H9 (cell line): ENCODE results near the gene MAPK4. TPM values are rescaled to one million over a fixed set of nuclear protein-coding genes. Genes with fewer than 3 reads are reported as not detected.

Experiments
- DNase-seq: peaks from one replicate; pipeline ENCODE4 v3.0.0-alpha.2; 2017
- H2AFZ ChIP-seq: one replicate; pipeline ENCODE4 v1.6.1; 2013; ENCODE audit warnings: mild to moderate bottlenecking, low read length, control low read depth, moderate library complexity
- H2AK5ac ChIP-seq: 2 replicates; pipeline ENCODE4 v1.6.1; 2013; ENCODE audit warnings: low read length, control low read depth, mixed read lengths; ENCODE audit not compliant: insufficient read length
- H2BK120ac ChIP-seq: one replicate; pipeline ENCODE4 v1.6.1; 2013; ENCODE audit warnings: low read depth, mild to moderate bottlenecking, low read length, control low read depth, inconsistent platforms; ENCODE audit not compliant: poor library complexity, severe bottlenecking
- H2BK12ac ChIP-seq: 2 replicates; pipeline ENCODE4 v1.6.1; 2013; ENCODE audit warnings: low read length, control low read depth, mixed read lengths, low read depth; ENCODE audit not compliant: insufficient read length
- H2BK15ac ChIP-seq: 2 replicates; pipeline ENCODE4 v1.6.1; 2013; ENCODE audit warnings: low read depth, low read length, control low read depth
- H2BK20ac ChIP-seq: one replicate; pipeline ENCODE4 v1.6.1; 2013; ENCODE audit warnings: low read depth, mild to moderate bottlenecking, low read length, control low read depth, inconsistent platforms; ENCODE audit not compliant: poor library complexity, severe bottlenecking
- H2BK5ac ChIP-seq: 2 replicates; pipeline ENCODE4 v1.6.1; 2013; ENCODE audit warnings: low read length, control low read depth, mixed read lengths; ENCODE audit not compliant: insufficient read length
- H3K14ac ChIP-seq: 2 replicates; pipeline ENCODE4 v1.6.1; 2013; ENCODE audit warnings: low read length, control low read depth; ENCODE audit not compliant: insufficient read depth
- H3K18ac ChIP-seq: 2 replicates; pipeline ENCODE4 v1.6.1; 2013; ENCODE audit warnings: low read depth, mild to moderate bottlenecking, mixed read lengths, low read length, control low read depth; ENCODE audit not compliant: insufficient read length
- H3K23ac ChIP-seq: 2 replicates; pipeline ENCODE4 v1.6.1; 2013; ENCODE audit warnings: low read length, control low read depth, mixed read lengths, low read depth; ENCODE audit not compliant: insufficient read length
- H3K23me2 ChIP-seq: 2 replicates; pipeline ENCODE4 v1.6.1; 2013; ENCODE audit warnings: low read depth, mild to moderate bottlenecking, mixed read lengths, low read length, control low read depth; ENCODE audit not compliant: insufficient read length, poor library complexity, severe bottlenecking
- H3K27ac ChIP-seq: 2 replicates; pipeline ENCODE4 v1.5.1; 2013; ENCODE audit warnings: low read length, control low read depth, mixed read lengths, low read depth; ENCODE audit not compliant: insufficient read length
- H3K27me3 ChIP-seq: 2 replicates; pipeline ENCODE4 v1.6.1; 2013; ENCODE audit warnings: low read length, control low read depth, inconsistent platforms; ENCODE audit not compliant: insufficient read depth
- H3K4ac ChIP-seq: 2 replicates; pipeline ENCODE4 v1.6.1; 2013; ENCODE audit warnings: low read depth, mild to moderate bottlenecking, control low read depth, inconsistent platforms, low read length, moderate library complexity
- H3K4me1 ChIP-seq: 2 replicates; pipeline ENCODE4 v1.6.1; 2013; ENCODE audit warnings: low read length, control low read depth, inconsistent platforms; ENCODE audit not compliant: insufficient read depth
- H3K4me2 ChIP-seq: 2 replicates; pipeline ENCODE4 v1.6.1; 2013; ENCODE audit warnings: low read length, control low read depth, mixed read lengths; ENCODE audit not compliant: insufficient read length, insufficient read depth
- H3K56ac ChIP-seq: 2 replicates; pipeline ENCODE4 v1.6.1; 2013; ENCODE audit warnings: low read depth, mild to moderate bottlenecking, mixed read lengths, low read length, control low read depth; ENCODE audit not compliant: insufficient read length
- H3K79me1 ChIP-seq: 2 replicates; pipeline ENCODE4 v1.6.1; 2013; ENCODE audit warnings: low read depth, mild to moderate bottlenecking, moderate library complexity, low read length, control low read depth, inconsistent platforms; ENCODE audit not compliant: insufficient read depth, poor library complexity, severe bottlenecking
- H3K79me2 ChIP-seq: 2 replicates; pipeline ENCODE4 v1.6.1; 2013; ENCODE audit warnings: low read length, control low read depth, inconsistent platforms; ENCODE audit not compliant: insufficient read depth
- H3K9ac ChIP-seq: 2 replicates; pipeline ENCODE4 v1.6.1; 2013; ENCODE audit warnings: low read length, control low read depth, mixed read lengths; ENCODE audit not compliant: insufficient read length; ENCODE audit errors: extremely low read depth
- H3K9me3 ChIP-seq: one replicate; pipeline ENCODE4 v1.6.1; 2013; ENCODE audit warnings: low read depth, low read length, inconsistent platforms; ENCODE audit not compliant: control insufficient read depth
- H3T11ph ChIP-seq: one replicate; pipeline ENCODE4 v1.6.1; 2013; ENCODE audit warnings: mild to moderate bottlenecking, low read length, control low read depth, inconsistent platforms
- H4K20me1 ChIP-seq: one replicate; pipeline ENCODE4 v1.6.1; 2013; ENCODE audit not compliant: control insufficient read depth, insufficient read length, insufficient read depth
- H4K5ac ChIP-seq: 2 replicates; pipeline ENCODE4 v1.6.1; 2013; ENCODE audit warnings: low read depth, mild to moderate bottlenecking, mixed read lengths, low read length, control low read depth; ENCODE audit not compliant: insufficient read length
- H4K8ac ChIP-seq: replicated peaks from 2 replicates; pipeline ENCODE4 v1.6.1; 2013; ENCODE audit warnings: low read length, control low read depth, mixed read lengths, low read depth; ENCODE audit not compliant: insufficient read length
- H4K91ac ChIP-seq: 2 replicates; pipeline ENCODE4 v1.6.1; 2013; ENCODE audit warnings: low read depth, mild to moderate bottlenecking, moderate library complexity, mixed read lengths, low read length, control low read depth; ENCODE audit not compliant: insufficient read length
- H3K27ac Mint-ChIP-seq, 3 experiments: 2 replicates in 2 of 3; 3 replicates in 1 of 3; pipeline ENCODE4 v1.8.0; 2020 to 2021; ENCODE audit warnings: mixed read lengths in 3 of 3, mild to moderate bottlenecking in 1 of 3, moderate library complexity in 1 of 3
- H3K27me3 Mint-ChIP-seq: 2 replicates; pipeline ENCODE4 v1.8.0; 2021; ENCODE audit warnings: low read depth, mild to moderate bottlenecking, moderate library complexity, mixed read lengths
- H3K36me3 Mint-ChIP-seq, 3 experiments: 2 replicates in 2 of 3; 3 replicates in 1 of 3; pipeline ENCODE4 v1.8.0; 2020 to 2021; ENCODE audit warnings: low read depth in 3 of 3, mixed read lengths in 3 of 3; ENCODE audit not compliant: insufficient read depth in 1 of 3
- H3K4me1 Mint-ChIP-seq, 2 experiments: 2 replicates each; pipeline ENCODE4 v1.8.0; 2020; ENCODE audit warnings: mixed read lengths in 2 of 2
- H3K4me3 Mint-ChIP-seq, 2 experiments: 2 replicates in 1 of 2; 3 replicates in 1 of 2; pipeline ENCODE4 v1.8.0; 2020 to 2021; ENCODE audit warnings: mild to moderate bottlenecking in 2 of 2, mixed read lengths in 2 of 2, moderate library complexity in 1 of 2
- H3K9me3 Mint-ChIP-seq, 2 experiments: 2 replicates in 1 of 2; 3 replicates in 1 of 2; pipeline ENCODE4 v1.8.0; 2020; ENCODE audit warnings: mild to moderate bottlenecking in 2 of 2, mixed read lengths in 2 of 2, moderate library complexity in 1 of 2
- CTCF ChIP-seq: fragments of 200-600 bp; sonication (generic); conservative IDR thresholded peaks from 3 replicates; pipeline ENCODE4 v1.8.0; 2021; ENCODE audit warnings: antibody characterized with exemption, mild to moderate bottlenecking
- WGBS: extraction: QIAGEN DNeasy Blood & Tissue Kit; methylation state at CpG from one replicate; pipeline ENCODE4 v1.1.7; 2013; ENCODE audit warnings: missing lambda C conversion rate, low lambda C conversion rate, mixed read lengths; ENCODE audit not compliant: insufficient read length; ENCODE audit errors: extremely low coverage; 5-methylcytosine and 5-hydroxymethylcytosine counted together
- total RNA-seq: library from RNA; stranded (reverse); gene quantifications from 2 replicates; pipeline ENCODE4 v1.2.1, GENCODE V29; 2021

MAPK4 gene
- total RNA-seq, 1 experiment from 2014 or later = 1.6 TPM

GRCh38 chr18:50679656-50680055, 119.8 kb downstream of the MAPK4 start:
- Mint-ChIP-seq H3K36me3 (peaks cover 0 to 30% (median 5%) of the 10 kb centered on the region in 3 experiments; a peak in 6 of 7 replicates), H3K27me3 (no peaks in the 10 kb centered on the region), H3K4me3 (no peak overlapping the region), H3K9me3 (peaks cover 14 to 15% of the 10 kb centered on the region in 2 experiments; a peak in 4 of 5 replicates), H3K4me1 (peaks cover 10% of the 10 kb centered on the region in 2 experiments; a peak in 3 of 4 replicates), H3K27ac (no peak overlapping the region)
- no peak overlapping the region for H3K18ac ChIP-seq
- H2BK5ac ChIP-seq = no peak overlapping the region
- no peak overlapping the region for H3K4me2 ChIP-seq
- H4K20me1 ChIP-seq = no peaks in the 10 kb centered on the region
- H2BK120ac ChIP-seq = no peak overlapping the region
- H2BK12ac ChIP-seq = no peak overlapping the region
- no peak for DNase-seq
- no peaks in the 10 kb centered on the region for H3K4me1 ChIP-seq
- H2BK15ac ChIP-seq = no peak overlapping the region
- no peaks in the 10 kb centered on the region for H3K9me3 ChIP-seq
- H2AK5ac ChIP-seq = no peak overlapping the region
- H3K4ac ChIP-seq = no peak overlapping the region
- H3K27me3 ChIP-seq = no peaks in the 10 kb centered on the region
- no peaks in the 10 kb centered on the region for H3K79me2 ChIP-seq
- no peak overlapping the region for H3K14ac ChIP-seq
- no peak for TF ChIP-seq CTCF
- no peak overlapping the region for H4K8ac ChIP-seq
- H3K23ac ChIP-seq = no peak overlapping the region
- H3K27ac ChIP-seq = no peak overlapping the region
- H4K5ac ChIP-seq = no peak overlapping the region
- H3T11ph ChIP-seq = no peak overlapping the region
- no peak overlapping the region for H3K9ac ChIP-seq
- H3K23me2 ChIP-seq = no peaks in the 10 kb centered on the region
- no peak overlapping the region for H3K56ac ChIP-seq
- no peaks in the 10 kb centered on the region for H3K79me1 ChIP-seq
- H2AFZ ChIP-seq = no peak overlapping the region
- H2BK20ac ChIP-seq = no peak overlapping the region
- WGBS = no CpG with 5 or more reads among the region's 10 CpGs
- no peak overlapping the region for H4K91ac ChIP-seq
